Dermis microvascular lymphatic vessel endothelial cell (primary cell): Measurements from ENCODE around the gene DIPK1B. TPM values are rescaled to one million over a fixed set of nuclear protein-coding genes. Genes with fewer than 3 reads are reported as not detected.
A peak's percentile ranks its signal among the peaks of the same experiment; 100 is the strongest.
"Not testable (repeated sequence)": the region's sequence is repeated elsewhere in the genome, so short reads cannot be mapped to it uniquely, and the experiment has no call there.

Experiments used
- DNase-seq, 2 donors: peaks; one replicate each; pipeline versions ENCODE4 v3.0.0 to v3.0.0-alpha.2; 2010; ENCODE audit warnings: low read depth in 2 of 2
- total RNA-seq: library from RNA; depleted of rRNA; stranded (reverse); fragments of >200 nt; gene quantifications from 2 replicates; pipeline ENCODE4 v1.2.1, GENCODE V29; 2014

DIPK1B gene
- total RNA-seq, 1 donor from 2014 or later, result 93.8 TPM

DNA sequence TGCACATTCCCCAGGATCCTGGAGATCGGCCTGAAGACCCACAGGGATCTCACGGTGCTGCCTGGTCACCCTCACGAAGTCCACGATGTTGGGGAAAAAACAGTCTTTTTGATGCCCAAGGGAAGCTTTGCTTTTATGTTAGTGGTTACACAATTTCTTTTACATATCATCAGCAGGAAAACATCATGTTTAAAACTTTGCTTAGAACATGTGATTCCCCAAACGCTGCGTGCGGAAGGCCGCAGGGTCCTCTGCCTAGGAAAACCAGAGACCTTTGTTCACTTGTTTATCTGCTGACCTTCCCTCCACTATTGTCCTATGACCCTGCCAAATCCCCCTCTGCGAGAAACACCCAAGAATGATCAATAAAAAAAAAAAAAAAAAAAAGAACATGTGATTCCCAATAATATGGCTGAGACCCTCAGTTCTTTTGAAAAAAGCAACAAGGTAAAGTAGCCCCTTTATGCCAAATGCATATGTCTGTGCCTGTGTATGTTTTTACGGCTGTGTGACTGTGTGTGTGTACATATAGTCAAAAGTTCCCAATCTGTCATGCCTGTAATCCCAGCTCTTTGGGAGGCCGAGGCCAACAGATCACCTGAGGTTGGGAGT is 13.6 kb upstream of the DIPK1B start:
- no peak for DNase-seq

GRCh38 chr9:136700304-136700703 is 12.1 kb upstream of the DIPK1B start:
- no peak for DNase-seq

GRCh38 chr9:136700959-136701667 is 11.3 kb upstream of the DIPK1B start:
- DNase-seq, result peak in 1 of 2 donors; percentile 34

GRCh38 chr9:136701668-136702053 is 10.7 kb upstream of the DIPK1B start:
- no peak for DNase-seq

- DNase-seq, result no peak
These were observed 9.0 kb upstream of the DIPK1B start for GRCh38 chr9:136703276-136703860.

DNA sequence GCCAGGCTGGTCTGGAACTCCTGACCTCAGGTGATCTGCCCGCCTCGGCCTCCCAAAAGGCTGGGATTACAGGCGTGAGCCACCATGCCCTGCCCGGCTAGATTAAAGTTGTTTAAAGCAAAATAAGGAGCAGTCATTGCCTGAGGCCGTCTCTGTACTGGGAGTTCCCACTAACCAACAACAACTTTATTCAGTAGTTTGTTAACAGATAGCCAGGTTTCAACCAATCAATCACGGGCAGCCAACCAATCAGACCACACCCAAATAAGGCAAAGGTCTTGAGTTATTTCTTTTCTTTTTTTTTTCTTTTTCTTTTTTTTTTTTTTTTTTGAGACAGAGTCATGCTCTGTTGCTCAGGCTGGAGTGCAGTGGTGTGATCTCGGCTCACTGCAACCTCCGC is 7.6 kb upstream of the DIPK1B start:
- not testable (repeated sequence) for DNase-seq

GRCh38 chr9:136705564-136705963 is 6.8 kb upstream of the DIPK1B start:
- no peak for DNase-seq

DNA sequence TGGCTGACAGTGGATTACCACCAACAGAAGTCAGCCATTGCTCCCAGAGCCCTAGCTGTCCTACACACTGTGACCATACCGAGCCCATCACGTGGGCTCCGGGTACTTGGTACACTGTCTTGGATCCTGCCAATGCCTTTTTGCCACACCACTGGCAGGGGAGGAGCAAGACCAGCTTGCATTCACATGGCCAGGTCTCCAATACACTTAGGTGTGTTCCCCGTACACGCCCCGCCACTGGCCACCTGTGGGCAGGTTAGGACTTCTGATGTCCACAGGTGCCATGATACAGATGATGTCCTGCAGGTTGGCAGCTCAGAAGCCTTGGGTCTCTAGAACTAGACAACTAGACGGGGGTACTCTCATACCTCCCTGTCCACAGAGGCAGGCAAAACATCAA is 5.4 kb upstream of the DIPK1B start:
- no peak for DNase-seq

DNA sequence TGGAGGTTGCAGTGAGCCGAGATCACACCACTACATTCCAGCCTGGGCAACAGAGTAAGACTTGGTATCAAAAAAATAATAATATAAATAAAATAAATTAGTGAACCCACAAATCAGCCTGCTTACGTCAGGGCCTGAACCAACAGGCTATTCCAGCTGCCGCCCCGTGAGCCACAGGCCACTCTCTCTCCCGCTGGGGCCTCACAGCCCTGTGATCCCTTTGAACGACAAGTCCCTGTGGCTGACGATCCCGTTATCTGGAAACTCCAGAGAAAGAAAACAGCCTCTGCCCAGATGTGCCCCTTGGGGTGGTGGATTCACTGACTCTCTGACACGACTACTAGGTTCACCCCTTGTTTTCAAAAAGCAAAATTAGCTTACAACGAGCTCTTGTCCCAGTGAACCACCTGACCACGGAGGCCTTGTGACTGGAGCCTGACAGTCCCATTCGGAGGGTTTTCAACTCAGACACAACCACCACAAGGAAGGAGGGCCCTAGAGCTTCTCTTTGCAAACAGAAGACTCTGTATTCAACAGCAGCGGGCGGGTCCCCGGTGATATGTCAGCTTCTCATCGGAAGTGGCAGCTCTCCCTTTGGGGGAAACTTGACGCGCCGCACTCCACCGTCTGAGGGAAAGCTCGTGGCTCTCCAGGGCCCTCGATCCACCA is 4.4 kb upstream of the DIPK1B start:
- DNase-seq, result no peak

- no peak for DNase-seq
These were observed 2.8 kb upstream of the DIPK1B start for GRCh38 chr9:136709454-136710109.

- DNase-seq, result no peak
These were observed 1.8 kb upstream of the DIPK1B start for GRCh38 chr9:136710543-136710942.

GRCh38 chr9:136711219-136711648 is 1.1 kb upstream of the DIPK1B start:
- DNase-seq, result peak in 1 of 2 donors; percentile 66

DNA sequence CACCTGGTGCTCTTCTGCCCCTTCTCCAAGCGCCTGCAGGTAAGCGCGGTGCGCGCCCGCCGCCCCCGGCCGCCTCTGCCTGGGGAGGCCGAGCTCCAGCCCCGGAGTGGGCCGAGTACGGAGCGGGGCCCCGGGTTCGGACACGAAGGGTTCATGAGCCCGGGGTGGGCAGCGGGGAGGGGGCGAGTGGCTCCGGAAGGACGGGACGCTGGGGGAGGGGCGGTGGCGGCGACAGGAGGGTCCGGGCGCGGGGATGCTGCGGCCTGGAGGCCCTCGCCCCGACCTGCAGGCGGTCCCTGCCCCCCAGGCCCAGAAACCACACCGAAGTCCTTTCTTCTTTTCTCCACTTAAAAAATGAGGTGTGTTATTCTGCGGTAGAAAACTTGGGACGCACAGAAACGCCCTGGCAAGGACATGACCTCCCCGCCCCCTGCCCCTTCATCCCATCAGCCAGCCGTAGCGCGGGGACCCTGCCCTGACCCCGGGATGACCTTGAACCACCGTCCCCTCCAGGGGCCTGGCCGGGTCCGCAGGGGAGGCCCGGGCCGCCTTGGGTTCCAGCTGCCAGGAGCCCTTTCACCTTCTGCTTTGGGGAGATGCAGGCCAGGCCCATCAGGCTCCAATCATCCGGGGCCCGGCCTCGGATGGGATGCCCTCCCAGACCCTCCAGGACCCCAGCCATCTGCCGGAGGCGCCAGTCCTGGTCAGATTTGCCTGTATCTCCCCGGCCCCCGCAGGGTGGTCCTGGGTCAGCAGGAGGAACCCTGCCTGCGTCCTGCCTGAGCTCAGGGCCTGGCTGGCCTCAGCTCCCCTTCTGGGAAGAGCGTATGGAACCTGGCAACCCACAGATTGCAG is 545 bp downstream of the DIPK1B start:
- peak in 1 of 2 donors; percentile 29 for DNase-seq

- peak in 1 of 2 donors; percentile 61 for DNase-seq
These were observed 1.2 kb downstream of the DIPK1B start for GRCh38 chr9:136713550-136713949.

DNA sequence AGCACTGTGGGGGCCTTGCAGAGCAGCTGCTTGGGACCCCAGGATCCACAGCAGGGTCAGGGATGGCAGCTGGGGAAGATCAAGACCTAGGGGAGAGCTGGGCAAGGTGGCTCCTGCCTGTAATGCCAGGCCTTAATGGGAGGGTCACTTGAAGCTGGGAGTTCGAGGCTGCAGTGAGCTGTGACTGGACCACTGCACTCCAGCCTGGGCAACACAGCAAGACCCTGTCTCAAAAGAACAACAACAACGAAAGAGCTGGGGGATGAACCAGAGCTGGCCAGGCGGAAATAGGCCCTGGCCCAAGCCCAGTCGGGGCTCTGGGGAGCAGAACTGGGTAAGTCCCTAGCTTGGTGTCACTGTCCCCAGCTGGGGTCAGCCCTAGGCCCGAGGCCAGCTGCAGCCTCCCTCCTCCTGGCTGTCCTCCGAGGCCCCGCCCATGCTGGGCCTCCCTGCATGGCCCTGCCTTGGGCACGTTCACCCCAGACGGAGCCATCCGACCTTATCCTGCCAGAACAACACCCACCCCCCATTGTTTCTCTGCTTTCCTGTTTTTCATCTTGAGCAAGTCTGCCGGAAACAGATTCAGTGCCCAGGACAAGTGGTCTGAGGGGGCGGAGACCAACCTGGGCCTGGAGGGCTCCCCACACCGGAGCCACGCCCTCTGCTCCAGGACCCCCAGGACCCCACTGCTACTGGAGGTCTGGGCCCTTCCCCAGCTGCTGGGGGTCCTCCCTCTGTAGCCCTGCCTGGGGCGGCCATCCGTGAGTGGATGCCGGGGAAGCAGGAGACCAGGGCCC is 1.9 kb downstream of the DIPK1B start:
- DNase-seq, result peak in 1 of 2 donors; percentile 95

DNA sequence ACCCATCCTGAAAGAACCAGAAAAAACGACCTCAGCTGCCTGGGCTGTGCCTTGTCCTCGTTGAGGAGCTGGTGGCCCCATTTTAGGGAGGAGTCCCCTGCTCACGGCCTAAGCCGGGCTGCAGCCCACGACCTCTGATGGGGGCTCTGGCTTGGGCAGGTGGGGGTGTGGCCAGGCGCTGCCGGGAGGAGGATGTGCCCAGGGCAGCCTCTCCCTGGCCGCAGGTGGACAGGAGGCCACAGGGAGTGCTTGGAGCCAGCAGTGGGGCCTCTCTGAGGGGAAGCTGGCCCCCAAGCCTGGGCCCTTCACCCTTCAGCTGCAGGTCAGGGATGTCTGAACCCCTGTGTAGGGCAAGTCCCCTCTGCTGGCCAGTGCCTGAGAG is 2.5 kb downstream of the DIPK1B start:
- no peak for DNase-seq

GRCh38 chr9:136717399-136717798 is 5.0 kb downstream of the DIPK1B start:
- DNase-seq, result no peak

- DNase-seq, result no peak
These were observed 6.2 kb downstream of the DIPK1B start for GRCh38 chr9:136718345-136719194.
